Activated T-cell treated with anti-CD3 and anti-CD28 coated beads, Interleukin-2, amount 50 U/mL, for 72 hours (primary cell): ENCODE data around the gene CD70. TPM values are rescaled to one million over a fixed set of nuclear protein-coding genes. Genes with fewer than 3 reads are reported as not detected.
"Not testable (repeated sequence)": the region's sequence is repeated elsewhere in the genome, so short reads cannot be mapped to it uniquely, and the experiment has no call there.

Experiments used
- ATAC-seq, 2 donors: fragments of 150-1000 bp; cut with Tn5 transposase; replicated peaks in 1 of 2; 2 replicates each; pipeline ENCODE4 v1.10.0; 2021; ENCODE audit warnings: moderate library complexity in 2 of 2, mild to moderate bottlenecking in 1 of 2
- DNase-seq, 2 donors: peaks; one replicate each; pipeline ENCODE4 v3.0.0; 2021 to 2022; ENCODE audit warnings: mixed read lengths in 1 of 2
- H3K27ac Mint-ChIP-seq: one replicate; pipeline ENCODE4 v1.8.0; 2022; ENCODE audit warnings: mild to moderate bottlenecking, moderate library complexity, mixed read lengths
- H3K27me3 Mint-ChIP-seq: one replicate; pipeline ENCODE4 v1.8.0; 2022; ENCODE audit warnings: low read depth, mixed read lengths
- H3K36me3 Mint-ChIP-seq, 2 donors: one replicate each; pipeline ENCODE4 v1.8.0; 2022; ENCODE audit warnings: mixed read lengths in 2 of 2, mild to moderate bottlenecking in 1 of 2; ENCODE audit not compliant: insufficient read depth in 2 of 2
- H3K4me1 Mint-ChIP-seq: one replicate; pipeline ENCODE4 v1.8.0; 2022; ENCODE audit warnings: low read depth, mixed read lengths
- H3K4me3 Mint-ChIP-seq, 2 donors: one replicate each; pipeline ENCODE4 v1.8.0; 2022; ENCODE audit warnings: mild to moderate bottlenecking in 2 of 2, mixed read lengths in 2 of 2, moderate library complexity in 2 of 2
- H3K9me3 Mint-ChIP-seq, 2 donors: one replicate each; pipeline ENCODE4 v1.8.0; 2022; ENCODE audit warnings: mixed read lengths in 2 of 2
- total RNA-seq, 2 donors: library from RNA; stranded (reverse); gene quantifications; one replicate each; pipeline ENCODE4 v1.2.3, GENCODE V29; 2022

CD70 gene
- total RNA-seq, 2 donors from 2014 or later, result 25.0 to 31.5 TPM

DNA sequence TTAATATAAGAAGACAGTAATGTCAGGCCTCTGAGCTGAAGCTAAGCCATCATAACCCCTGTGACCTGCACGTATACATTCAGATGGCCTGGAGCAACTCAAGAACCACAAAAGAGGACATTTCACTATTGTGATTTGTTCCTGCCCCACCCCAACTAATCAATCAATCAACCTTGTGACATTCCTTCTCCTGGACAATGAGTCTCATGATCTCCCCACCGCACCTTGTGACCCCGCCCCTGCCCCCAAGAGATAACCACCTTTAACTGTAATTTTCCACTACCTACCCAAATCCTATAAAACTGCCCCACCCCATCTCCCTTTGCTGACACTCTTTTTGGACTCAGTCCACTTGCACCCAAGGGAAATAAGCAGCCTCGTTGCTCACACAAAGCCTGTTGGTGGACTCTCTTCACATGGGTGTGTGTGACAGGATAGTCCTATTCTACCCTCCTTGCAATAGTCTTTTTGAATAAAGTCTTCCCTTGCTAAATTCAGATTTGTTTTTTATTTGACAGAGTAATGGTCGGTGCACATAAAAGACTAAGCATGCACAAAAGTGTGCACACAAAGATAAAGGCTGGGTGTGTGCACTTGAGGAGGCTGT is 14.0 kb downstream of the CD70 start:
- Mint-ChIP-seq H3K4me3 (no peak overlapping the region), H3K27me3 (peaks cover 12% of the 10 kb centered on the region), H3K9me3 (peaks cover 0 to 3% of the 10 kb centered on the region in 2 donors), H3K36me3 (no peaks in the 10 kb centered on the region), H3K27ac (no peak overlapping the region), H3K4me1 (peaks cover 7% of the 10 kb centered on the region)
- no peak for DNase-seq
- ATAC-seq, result peak; percentile 22 to 43

DNA sequence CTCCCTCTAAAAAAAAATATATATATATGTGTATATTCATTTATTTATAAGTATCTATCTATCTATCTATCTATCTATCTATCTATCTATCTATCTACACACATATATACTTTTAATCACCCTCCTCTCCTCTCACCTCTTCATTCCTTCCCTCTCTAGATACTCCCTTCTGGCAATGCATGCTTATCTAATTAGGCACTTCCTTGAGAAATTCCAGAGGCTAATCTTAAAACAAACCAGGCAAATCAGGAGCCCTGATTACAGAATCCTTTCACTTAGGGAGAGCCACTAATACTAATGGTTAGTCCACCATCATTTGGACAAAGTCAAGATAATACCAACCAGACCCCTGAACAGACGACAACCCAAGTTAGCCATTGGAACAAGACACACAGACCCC is 17.6 kb downstream of the CD70 start:
- peaks cover 0 to 2% of the 10 kb centered on the region in 2 donors for H3K9me3 Mint-ChIP-seq
- no peak for DNase-seq
- no peak overlapping the region for H3K27ac Mint-ChIP-seq
- H3K36me3 Mint-ChIP-seq, result peaks cover 0 to 4% of the 10 kb centered on the region in 2 donors
- ATAC-seq, result no peak
- no peak overlapping the region for H3K4me3 Mint-ChIP-seq
- peaks cover 9% of the 10 kb centered on the region for H3K4me1 Mint-ChIP-seq
- H3K27me3 Mint-ChIP-seq, result peaks cover 24% of the 10 kb centered on the region

DNA sequence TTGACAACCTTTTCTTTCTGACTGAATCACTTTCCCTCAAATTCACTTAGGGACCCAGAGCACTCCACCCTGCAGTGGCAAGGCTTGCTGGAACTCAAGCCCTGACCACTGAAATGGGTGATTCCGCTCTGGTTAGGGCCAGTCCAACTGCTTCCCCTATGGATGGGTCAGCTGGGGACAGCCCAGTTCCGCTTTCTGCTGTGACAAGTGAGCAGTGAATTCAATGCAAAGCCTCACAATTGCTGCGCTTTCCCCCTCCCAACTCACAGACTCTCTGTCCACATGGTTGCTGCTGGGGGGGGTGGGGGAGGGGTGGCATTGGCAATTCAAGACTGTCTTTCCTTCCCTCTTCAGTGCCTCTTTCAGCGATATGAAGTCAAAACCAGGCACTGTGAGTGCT is 18.7 kb downstream of the CD70 start:
- no peak overlapping the region for H3K4me3 Mint-ChIP-seq
- H3K36me3 Mint-ChIP-seq, result peaks cover 0 to 4% of the 10 kb centered on the region in 2 donors
- no peak for DNase-seq

DNA sequence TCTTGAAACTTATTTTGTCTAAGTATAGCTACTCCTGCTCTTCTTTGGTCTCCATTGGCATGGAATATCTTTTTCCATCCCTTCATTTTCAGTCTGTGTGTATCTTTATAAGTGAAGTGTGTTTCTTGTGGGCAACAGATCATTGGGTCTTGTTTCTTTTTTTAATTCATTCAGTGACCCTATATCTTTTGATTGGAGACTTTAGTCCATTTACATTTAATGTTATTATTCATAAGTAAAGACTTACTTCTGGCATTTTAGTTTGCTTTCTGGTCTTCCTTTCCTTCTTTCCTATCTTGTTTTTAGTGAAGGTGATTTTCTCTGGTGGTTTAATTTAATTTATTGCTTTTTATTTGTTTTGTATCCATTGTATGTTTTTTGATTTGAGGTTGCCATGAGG is 19.8 kb downstream of the CD70 start:
- DNase-seq, result no peak
- Mint-ChIP-seq H3K4me1 (peaks cover 8% of the 10 kb centered on the region), H3K27me3 (peaks cover 26% of the 10 kb centered on the region), H3K4me3 (no peak overlapping the region), H3K36me3 (peaks cover 0 to 4% of the 10 kb centered on the region in 2 donors), H3K27ac (no peak overlapping the region), H3K9me3 (peaks cover 0 to 2% of the 10 kb centered on the region in 2 donors)
- ATAC-seq, result no peak

More for the DNA sequence above, 18.7 kb downstream of the CD70 start:
- peaks cover 8% of the 10 kb centered on the region for H3K4me1 Mint-ChIP-seq
- peaks cover 0 to 2% of the 10 kb centered on the region in 2 donors for H3K9me3 Mint-ChIP-seq
- ATAC-seq, result no peak
- H3K27me3 Mint-ChIP-seq, result peaks cover 26% of the 10 kb centered on the region
- no peak overlapping the region for H3K27ac Mint-ChIP-seq

DNA sequence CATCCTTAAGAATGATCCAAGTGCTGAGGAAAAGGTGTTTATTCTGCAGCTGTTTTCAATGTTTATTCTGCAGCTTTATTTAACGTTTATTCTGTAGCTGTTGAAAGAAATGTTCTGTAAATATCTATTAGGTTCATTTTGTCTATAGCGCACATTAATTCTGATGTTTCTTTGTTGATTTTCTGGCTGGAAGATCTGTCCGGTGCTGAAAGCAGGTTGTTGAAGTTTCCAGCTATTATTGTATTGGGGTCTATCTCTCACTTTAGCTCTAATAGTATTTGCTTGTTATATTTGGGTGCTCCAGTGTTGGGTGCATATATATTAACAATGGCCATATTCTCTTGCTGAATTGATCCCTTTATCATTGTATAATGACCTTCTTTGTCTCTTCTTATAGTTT is 20.2 kb downstream of the CD70 start:
- Mint-ChIP-seq H3K9me3 (peaks cover 0 to 2% of the 10 kb centered on the region in 2 donors), H3K36me3 (peaks cover 0 to 4% of the 10 kb centered on the region in 2 donors), H3K27me3 (peaks cover 26% of the 10 kb centered on the region), H3K4me3 (no peak overlapping the region), H3K27ac (no peak overlapping the region), H3K4me1 (peaks cover 8% of the 10 kb centered on the region)
- DNase-seq (no peak), ATAC-seq (no peak)

DNA sequence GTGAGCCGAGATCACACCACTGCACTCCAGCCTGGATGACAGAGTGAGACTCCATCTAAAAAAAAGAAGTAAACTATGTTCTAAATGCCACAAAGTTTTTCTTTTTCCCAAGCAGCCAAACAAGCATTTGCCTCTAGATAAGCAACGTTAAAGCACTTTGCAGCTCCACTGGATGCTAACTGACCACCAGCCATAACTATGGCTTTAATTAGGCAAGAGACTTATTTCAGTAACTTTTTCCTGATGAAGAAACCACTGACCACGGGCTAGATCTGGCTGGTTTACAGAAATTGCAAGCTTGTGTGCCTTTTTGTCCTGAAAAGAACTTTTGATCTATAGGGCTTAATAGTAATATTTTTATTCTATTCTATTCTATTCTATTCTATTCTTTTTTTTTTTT is 22.1 kb downstream of the CD70 start:
- H3K27ac Mint-ChIP-seq, result no peak overlapping the region
- peaks cover 6% of the 10 kb centered on the region in 2 donors for H3K9me3 Mint-ChIP-seq
- no peak for ATAC-seq
- H3K4me1 Mint-ChIP-seq, result peaks cover 8% of the 10 kb centered on the region
- H3K4me3 Mint-ChIP-seq, result no peak overlapping the region
- peaks cover 35% of the 10 kb centered on the region for H3K27me3 Mint-ChIP-seq
- no peak for DNase-seq
- H3K36me3 Mint-ChIP-seq, result peaks cover 3 to 8% of the 10 kb centered on the region in 2 donors

DNA sequence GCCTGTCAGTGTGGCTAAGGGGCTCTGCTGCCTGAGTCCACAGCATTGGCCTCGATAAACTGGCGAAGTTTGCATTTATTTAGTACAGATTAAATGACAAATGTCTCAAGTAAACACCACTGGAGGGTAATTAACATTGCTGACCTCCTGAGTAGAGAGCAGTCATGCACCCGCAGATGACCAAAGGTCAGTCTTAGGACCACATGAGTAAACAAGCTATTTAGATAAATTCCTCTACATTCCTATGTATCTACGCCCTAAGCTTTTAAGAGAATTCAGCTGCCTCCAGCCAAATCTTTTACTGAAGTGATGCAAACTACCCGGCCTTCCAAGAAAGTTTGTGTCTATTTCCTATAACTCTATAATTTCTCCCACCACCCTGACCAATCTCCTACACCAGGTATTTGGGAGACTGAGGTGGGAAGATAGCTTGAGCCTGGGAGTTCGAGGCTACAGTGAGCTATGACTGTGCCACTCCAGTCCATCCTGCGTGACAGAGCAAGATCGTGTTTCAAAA is 22.9 kb downstream of the CD70 start:
- peaks cover 40% of the 10 kb centered on the region for H3K27me3 Mint-ChIP-seq
- H3K27ac Mint-ChIP-seq, result no peak overlapping the region
- ATAC-seq, result no peak
- DNase-seq, result no peak
- H3K9me3 Mint-ChIP-seq, result peaks cover 6% of the 10 kb centered on the region in 2 donors
- no peak overlapping the region for H3K4me3 Mint-ChIP-seq
- H3K36me3 Mint-ChIP-seq, result peaks cover 3 to 8% of the 10 kb centered on the region in 2 donors
- peaks cover 8% of the 10 kb centered on the region for H3K4me1 Mint-ChIP-seq

DNA sequence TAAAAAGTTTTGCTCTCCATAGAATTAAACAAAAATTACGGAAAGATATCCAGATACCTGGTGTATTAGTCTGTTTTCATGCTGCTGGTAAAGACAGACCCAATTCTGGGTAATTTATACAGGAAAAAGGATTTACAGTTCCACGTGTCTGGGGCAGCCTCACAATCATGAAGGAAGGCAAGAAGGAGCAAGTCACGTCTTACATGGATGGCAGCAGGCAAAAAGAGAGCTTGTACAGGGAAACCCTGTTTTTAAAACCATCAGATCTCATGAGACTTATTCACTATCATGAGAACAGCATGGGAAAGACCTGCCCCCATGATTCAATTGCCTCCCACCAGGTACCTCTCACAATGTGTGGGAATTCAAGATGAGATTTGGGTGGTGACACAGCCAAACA is 24.2 kb downstream of the CD70 start:
- H3K9me3 Mint-ChIP-seq, DNase-seq, H3K4me1 Mint-ChIP-seq, H3K27ac Mint-ChIP-seq, ATAC-seq, H3K36me3 Mint-ChIP-seq, H3K4me3 Mint-ChIP-seq: not testable (repeated sequence)
- peaks cover 48% of the 10 kb centered on the region for H3K27me3 Mint-ChIP-seq

DNA sequence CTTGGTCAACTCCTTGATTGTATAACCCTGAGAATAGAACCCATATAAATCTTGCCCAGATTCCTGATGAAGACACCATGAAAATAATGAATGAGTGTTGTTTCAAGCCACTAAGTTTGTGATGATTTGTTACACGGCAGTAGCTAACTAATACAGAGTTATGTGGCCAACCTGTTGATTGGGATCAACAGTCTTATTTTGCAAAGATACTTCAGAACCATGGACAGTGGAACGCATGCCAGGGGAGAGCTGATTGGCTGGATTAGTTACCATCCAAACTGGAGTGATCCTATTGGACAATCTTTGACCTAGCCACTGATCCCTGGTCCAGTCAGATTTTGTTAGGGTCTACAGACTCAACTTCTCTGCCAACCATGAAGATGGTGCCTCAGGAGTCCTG is 26.6 kb downstream of the CD70 start:
- H3K4me1 Mint-ChIP-seq, result peaks cover 8% of the 10 kb centered on the region
- no peak overlapping the region for H3K27ac Mint-ChIP-seq
- peaks cover 3 to 4% of the 10 kb centered on the region in 2 donors for H3K36me3 Mint-ChIP-seq
- no peak for DNase-seq
- no peak for ATAC-seq
- H3K9me3 Mint-ChIP-seq, result peaks cover 5 to 6% of the 10 kb centered on the region in 2 donors
- H3K4me3 Mint-ChIP-seq, result no peak overlapping the region
- H3K27me3 Mint-ChIP-seq, result peaks cover 34% of the 10 kb centered on the region

DNA sequence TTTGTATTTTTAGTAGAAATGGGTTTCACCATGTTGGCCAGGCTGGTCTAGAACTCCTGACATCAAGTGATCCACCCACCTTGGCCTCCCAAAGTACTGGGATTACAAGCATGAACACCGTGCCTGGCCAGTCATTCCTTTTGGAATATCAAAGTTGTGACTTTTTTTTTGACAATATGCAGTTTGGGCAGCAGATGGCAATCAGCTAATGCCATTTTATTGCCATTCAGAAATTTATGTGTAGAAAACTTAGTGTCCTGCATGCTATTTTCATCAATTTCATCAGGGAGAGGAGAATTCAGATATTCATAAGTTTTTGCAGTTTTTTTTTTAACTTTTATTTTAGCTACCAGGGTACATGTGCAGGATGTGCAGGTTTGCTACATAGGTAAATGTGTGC is 28.5 kb downstream of the CD70 start:
- DNase-seq, ATAC-seq, H3K4me3 Mint-ChIP-seq, H3K27ac Mint-ChIP-seq, H3K4me1 Mint-ChIP-seq, H3K36me3 Mint-ChIP-seq, H3K9me3 Mint-ChIP-seq: not testable (repeated sequence)
- H3K27me3 Mint-ChIP-seq, result peaks cover 25% of the 10 kb centered on the region

DNA sequence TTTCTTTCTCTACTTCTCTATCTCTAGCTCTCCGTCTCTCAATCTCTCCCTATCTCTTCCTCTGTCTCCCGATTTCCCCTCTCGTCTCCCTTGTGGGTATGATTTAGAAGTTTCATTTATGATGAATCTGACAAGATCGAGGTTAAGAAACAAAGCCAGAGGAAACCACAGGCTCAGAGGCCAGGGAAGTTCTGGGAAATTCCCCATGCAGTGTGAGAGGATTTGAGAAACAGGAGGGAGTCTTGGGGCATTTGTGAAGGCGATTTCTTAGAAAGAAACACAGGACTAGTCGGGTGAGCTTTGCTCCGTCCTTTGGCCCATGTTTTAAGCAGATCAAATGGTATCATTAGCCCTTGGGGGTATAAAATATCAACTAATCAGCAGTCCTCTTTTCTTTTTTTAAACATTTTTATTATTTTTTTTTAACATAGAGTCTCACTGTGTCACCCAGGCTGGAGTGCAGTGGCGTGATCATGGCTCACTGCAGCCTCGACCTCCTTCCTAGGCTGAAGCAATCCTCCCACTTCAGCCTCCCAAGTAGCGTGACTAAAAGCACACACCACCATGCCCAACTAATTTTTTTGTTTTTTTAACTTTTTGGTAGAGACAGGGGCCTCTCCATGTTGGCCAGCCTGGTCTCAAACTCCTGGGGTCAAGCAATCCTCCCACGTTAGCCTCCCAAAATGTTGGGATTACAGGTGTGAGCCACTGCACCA is 34.3 kb downstream of the CD70 start:
- peak overlapping the region; percentile 3 to 15 for H3K4me3 Mint-ChIP-seq
- peaks cover 12% of the 10 kb centered on the region for H3K4me1 Mint-ChIP-seq
- H3K27ac Mint-ChIP-seq, result no peak overlapping the region
- peaks cover 2% of the 10 kb centered on the region for H3K27me3 Mint-ChIP-seq
- DNase-seq (no peak), ATAC-seq (no peak)
- H3K36me3 Mint-ChIP-seq, result no peaks in the 10 kb centered on the region
- no peaks in the 10 kb centered on the region for H3K9me3 Mint-ChIP-seq

DNA sequence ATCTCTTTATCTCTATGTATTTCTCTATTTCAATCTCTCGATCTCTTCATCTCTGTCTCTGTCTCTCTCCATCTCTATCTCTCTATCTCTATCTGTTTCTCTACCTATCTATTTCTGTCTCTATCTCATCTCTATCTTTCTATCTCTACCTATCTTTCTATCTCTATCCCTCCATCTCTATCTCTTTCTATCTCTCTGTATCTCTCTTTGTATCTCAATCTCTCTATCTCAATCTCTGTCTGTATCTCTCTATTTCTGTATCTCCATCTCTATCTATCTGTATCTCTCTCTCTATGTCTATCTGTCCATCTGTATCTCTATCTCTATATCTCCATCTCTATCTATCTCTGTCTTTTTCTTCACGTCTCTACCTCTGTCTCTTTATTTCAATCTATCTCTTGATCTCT is 34.9 kb downstream of the CD70 start:
- Mint-ChIP-seq H3K27me3 (no peaks in the 10 kb centered on the region), H3K4me1 (peaks cover 12% of the 10 kb centered on the region), H3K9me3 (no peaks in the 10 kb centered on the region), H3K4me3 (no peak overlapping the region), H3K36me3 (no peaks in the 10 kb centered on the region), H3K27ac (no peak overlapping the region)
- DNase-seq (no peak), ATAC-seq (no peak)

DNA sequence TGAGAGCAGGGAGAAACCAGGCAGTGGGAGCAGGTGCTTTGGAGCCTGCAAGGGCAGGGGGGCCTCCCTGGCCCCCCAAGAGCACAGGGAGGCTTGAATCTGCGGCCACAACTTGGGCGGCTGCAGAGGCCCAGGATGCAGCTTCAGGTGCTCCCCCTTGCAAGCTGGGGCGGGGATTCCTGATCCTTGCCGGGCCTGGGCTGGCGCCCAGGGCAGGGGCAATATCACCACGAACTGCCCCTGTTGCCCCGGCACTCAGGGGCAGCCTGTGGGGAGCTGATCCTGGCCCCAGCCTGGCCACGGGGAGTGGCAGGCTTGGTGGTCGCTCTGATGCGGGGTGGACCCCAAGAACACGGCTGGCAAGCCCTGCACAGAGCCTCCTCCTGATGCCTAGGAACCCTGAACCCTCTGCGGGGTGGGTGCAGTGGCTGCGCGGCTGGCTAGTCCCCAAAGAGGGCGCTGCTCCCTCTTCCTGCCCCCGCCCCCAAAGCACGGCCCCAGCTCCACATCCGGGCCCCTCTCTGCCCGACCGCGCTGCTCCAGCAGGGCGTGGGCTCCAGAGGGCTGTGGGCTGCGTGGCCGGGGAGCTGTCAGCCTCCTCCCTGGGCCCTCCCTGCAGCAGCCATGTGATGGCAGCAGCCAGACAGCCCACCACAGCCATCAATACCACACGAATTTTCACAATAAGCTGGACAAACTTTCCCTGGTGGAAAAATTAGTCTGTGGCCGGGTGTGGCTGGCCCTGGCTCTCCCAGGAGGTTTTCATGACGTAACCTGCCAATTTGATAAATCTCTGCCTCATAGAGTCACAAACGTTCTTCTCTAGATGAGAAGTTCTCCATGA is 39.1 kb downstream of the CD70 start:
- H3K4me1 Mint-ChIP-seq, result peaks cover 12% of the 10 kb centered on the region
- no peaks in the 10 kb centered on the region for H3K27me3 Mint-ChIP-seq
- no peaks in the 10 kb centered on the region for H3K36me3 Mint-ChIP-seq
- peaks cover 0 to 3% of the 10 kb centered on the region in 2 donors for H3K9me3 Mint-ChIP-seq
- peak; percentile 74 to 79 for DNase-seq
- H3K4me3 Mint-ChIP-seq, result peak overlapping the region; percentile 36 to 58
- H3K27ac Mint-ChIP-seq, result no peak overlapping the region
- peak; percentile 97 to 98 for ATAC-seq
